Glutamatergic neuron (in vitro differentiated cells): ENCODE data around the gene KTN1. TPM values are rescaled to one million over a fixed set of nuclear protein-coding genes. Genes with fewer than 3 reads are reported as not detected.
A peak's percentile ranks its signal among the peaks of the same experiment; 100 is the strongest.

ENCODE experiments used
- DNase-seq: peaks from one replicate; pipeline ENCODE4 v3.0.0; 2022
- H3K27ac Mint-ChIP-seq: one replicate; pipeline ENCODE4 v1.8.0; 2020; ENCODE audit warnings: mild to moderate bottlenecking, mixed read lengths, inconsistent platforms; ENCODE audit not compliant: unreplicated experiment
- H3K27me3 Mint-ChIP-seq: one replicate; pipeline ENCODE4 v1.8.0; 2020; ENCODE audit warnings: mild to moderate bottlenecking, moderate library complexity, mixed read lengths, inconsistent platforms; ENCODE audit not compliant: unreplicated experiment
- H3K36me3 Mint-ChIP-seq: one replicate; pipeline ENCODE4 v1.8.0; 2020; ENCODE audit warnings: mild to moderate bottlenecking, mixed read lengths, inconsistent platforms; ENCODE audit not compliant: unreplicated experiment
- H3K4me1 Mint-ChIP-seq: one replicate; pipeline ENCODE4 v1.8.0; 2020; ENCODE audit warnings: mild to moderate bottlenecking, low read depth, mixed read lengths, inconsistent platforms; ENCODE audit not compliant: unreplicated experiment
- H3K4me3 Mint-ChIP-seq: one replicate; pipeline ENCODE4 v1.8.0; 2020; ENCODE audit warnings: mild to moderate bottlenecking, mixed read lengths, inconsistent platforms; ENCODE audit not compliant: unreplicated experiment
- H3K9me3 Mint-ChIP-seq: one replicate; pipeline ENCODE4 v1.8.0; 2020; ENCODE audit warnings: mild to moderate bottlenecking, moderate library complexity, mixed read lengths, inconsistent platforms; ENCODE audit not compliant: unreplicated experiment
- total RNA-seq: library from RNA; stranded (reverse); fragmentation: NEBNext Ultra II Directional; extraction: Animal tissue kit (Norgen Biotek cat#: 25700); gene quantifications from one replicate; pipeline ENCODE4 v1.2.1, GENCODE V29; 2021; ENCODE audit not compliant: unreplicated experiment
- TF ChIP-seq, protein P1 (sequence below): fragments of 200-600 bp; sonication (generic); IDR thresholded peaks from one replicate; pipeline ENCODE4 v1.5.0; 2021; ENCODE audit not compliant: partially characterized antibody, unreplicated experiment

The KTN1 gene
- total RNA-seq, 1 donor from 2014 or later, result 108 TPM

DNA sequence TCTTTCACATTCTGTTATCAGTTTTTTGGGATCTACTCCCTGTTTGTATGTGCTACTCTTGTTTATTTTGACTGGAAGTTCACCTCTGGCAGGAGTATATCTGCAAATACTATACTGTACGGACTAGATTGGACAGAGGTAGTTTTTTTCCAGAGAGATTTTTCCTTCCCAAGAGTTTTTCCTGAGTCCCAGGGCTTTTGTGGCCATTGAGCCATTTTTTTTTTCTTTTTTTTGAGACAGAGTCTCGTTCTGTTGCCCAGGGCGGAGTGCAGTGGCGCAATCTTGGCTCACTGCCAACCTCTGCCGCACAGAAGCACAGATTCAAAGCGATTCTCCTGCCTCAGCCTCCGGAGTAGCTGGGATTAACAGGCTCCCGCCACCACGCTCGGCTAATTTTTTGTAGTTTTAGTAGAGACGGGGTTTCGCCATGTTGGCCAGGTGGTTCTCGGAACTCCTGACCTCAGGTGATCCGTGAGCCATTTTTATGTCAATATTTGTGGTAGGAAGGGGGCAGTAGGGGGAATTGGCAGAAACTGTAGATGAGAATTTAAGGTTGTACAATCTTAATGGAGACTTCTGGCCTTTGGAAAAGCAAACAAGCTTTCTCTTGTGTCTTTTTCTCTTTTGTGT, 19.4 kb downstream of the KTN1 start:
- no peaks in the 10 kb centered on the region for H3K36me3 Mint-ChIP-seq
- H3K9me3 Mint-ChIP-seq, result no peaks in the 10 kb centered on the region
- peak; percentile 54 for DNase-seq
- no peaks in the 10 kb centered on the region for H3K27me3 Mint-ChIP-seq
- H3K4me1 Mint-ChIP-seq, result peaks cover 4% of the 10 kb centered on the region
- no peak overlapping the region for H3K27ac Mint-ChIP-seq
- TF ChIP-seq, protein P1, sequence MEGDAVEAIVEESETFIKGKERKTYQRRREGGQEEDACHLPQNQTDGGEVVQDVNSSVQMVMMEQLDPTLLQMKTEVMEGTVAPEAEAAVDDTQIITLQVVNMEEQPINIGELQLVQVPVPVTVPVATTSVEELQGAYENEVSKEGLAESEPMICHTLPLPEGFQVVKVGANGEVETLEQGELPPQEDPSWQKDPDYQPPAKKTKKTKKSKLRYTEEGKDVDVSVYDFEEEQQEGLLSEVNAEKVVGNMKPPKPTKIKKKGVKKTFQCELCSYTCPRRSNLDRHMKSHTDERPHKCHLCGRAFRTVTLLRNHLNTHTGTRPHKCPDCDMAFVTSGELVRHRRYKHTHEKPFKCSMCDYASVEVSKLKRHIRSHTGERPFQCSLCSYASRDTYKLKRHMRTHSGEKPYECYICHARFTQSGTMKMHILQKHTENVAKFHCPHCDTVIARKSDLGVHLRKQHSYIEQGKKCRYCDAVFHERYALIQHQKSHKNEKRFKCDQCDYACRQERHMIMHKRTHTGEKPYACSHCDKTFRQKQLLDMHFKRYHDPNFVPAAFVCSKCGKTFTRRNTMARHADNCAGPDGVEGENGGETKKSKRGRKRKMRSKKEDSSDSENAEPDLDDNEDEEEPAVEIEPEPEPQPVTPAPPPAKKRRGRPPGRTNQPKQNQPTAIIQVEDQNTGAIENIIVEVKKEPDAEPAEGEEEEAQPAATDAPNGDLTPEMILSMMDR, result no peak
- H3K4me3 Mint-ChIP-seq, result no peak overlapping the region

DNA sequence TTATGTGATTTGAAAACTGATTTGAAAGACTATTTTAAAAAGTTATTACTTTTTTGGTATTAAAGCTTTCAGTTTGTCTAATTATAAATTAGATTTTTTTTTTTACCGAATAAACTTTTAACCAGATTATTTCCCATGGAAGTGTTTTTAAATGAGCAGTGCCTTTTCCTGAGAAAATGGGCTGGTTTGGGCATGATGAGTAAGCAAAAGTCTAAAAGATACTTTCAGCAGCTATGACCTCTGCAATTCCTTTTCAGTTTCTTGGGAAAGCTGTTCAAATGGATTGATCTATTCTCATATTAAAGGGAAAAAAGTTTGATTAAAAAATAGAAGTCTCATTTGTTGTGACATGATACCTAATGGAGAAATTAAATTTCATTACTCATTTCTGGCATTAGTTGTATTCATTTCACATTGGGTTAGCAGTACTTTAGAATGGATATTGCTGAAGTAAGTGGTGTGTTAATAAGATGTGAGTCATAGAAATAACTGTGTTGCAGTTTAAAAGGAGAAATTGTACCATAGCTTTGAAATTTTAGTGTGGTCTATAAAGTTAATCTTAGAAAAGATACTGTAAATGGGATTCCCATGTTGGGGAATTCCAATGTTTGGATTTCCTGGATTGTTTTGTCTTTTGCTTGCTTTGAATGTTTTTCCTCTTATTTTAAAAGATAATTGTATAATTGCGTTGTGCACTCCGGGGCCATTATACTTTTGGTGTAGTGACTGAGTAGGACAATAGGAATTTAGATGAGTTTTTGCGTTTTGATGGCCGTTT, 21.0 kb downstream of the KTN1 start:
- H3K4me3 Mint-ChIP-seq, result no peak overlapping the region
- no peaks in the 10 kb centered on the region for H3K27me3 Mint-ChIP-seq
- DNase-seq, result no peak
- TF ChIP-seq, protein P1, result no peak
- no peaks in the 10 kb centered on the region for H3K36me3 Mint-ChIP-seq
- peaks cover 7% of the 10 kb centered on the region for H3K4me1 Mint-ChIP-seq
- H3K27ac Mint-ChIP-seq, result no peak overlapping the region
- no peaks in the 10 kb centered on the region for H3K9me3 Mint-ChIP-seq

DNA sequence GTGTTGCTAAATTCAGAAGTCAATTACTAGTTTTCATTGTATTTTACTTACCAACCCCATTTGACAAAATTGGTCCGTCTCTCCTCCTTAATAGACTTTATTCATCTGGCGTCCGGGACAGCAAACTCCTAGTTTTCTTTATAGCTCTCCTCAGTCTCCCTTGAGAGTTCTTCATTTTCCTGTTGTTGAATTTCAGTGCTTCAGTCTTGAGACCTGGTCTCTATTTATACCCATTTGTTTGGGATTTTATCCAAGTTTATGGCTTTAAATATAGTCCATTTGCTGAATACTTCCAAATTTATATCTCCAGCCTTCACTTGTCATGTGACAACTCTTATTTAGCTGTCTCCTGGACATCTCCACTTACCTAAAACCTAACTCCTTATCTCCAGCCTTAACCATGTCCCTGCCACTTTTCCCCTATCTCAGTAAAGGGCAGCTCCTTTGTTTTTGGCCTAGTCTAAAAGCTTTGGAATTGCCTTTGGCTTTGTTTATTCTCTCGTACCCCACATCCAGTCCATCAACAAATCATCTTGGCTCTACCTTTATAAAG, 23.5 kb downstream of the KTN1 start:
- TF ChIP-seq, protein P1, result no peak
- Mint-ChIP-seq H3K36me3 (no peaks in the 10 kb centered on the region), H3K4me1 (peaks cover 10% of the 10 kb centered on the region), H3K27me3 (no peaks in the 10 kb centered on the region), H3K27ac (no peak overlapping the region), H3K4me3 (no peak overlapping the region), H3K9me3 (no peaks in the 10 kb centered on the region)
- no peak for DNase-seq

DNA sequence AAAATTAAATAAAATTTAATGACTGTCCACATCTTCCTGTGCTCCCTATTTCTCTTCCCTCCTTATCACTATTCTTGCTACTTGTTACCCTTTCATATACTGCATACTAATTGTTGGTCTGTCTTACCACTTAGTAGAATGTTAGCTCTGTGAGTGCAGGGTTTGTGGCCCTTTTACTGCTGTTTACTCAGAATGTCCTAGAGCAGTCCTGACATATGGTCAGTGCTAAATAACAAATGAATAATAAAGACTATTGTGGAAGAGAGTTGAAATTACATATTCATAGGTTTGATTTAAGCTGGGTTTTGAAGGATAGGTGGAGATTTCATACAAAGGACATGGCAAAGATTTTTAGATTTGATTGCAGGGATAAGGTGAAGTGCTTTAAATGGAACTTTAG, 24.5 kb downstream of the KTN1 start:
- TF ChIP-seq, protein P1, result no peak
- no peak overlapping the region for H3K4me3 Mint-ChIP-seq
- peaks cover 1% of the 10 kb centered on the region for H3K9me3 Mint-ChIP-seq
- no peaks in the 10 kb centered on the region for H3K36me3 Mint-ChIP-seq
- no peaks in the 10 kb centered on the region for H3K27me3 Mint-ChIP-seq
- DNase-seq, result no peak
- peaks cover 10% of the 10 kb centered on the region for H3K4me1 Mint-ChIP-seq
- no peak overlapping the region for H3K27ac Mint-ChIP-seq

DNA sequence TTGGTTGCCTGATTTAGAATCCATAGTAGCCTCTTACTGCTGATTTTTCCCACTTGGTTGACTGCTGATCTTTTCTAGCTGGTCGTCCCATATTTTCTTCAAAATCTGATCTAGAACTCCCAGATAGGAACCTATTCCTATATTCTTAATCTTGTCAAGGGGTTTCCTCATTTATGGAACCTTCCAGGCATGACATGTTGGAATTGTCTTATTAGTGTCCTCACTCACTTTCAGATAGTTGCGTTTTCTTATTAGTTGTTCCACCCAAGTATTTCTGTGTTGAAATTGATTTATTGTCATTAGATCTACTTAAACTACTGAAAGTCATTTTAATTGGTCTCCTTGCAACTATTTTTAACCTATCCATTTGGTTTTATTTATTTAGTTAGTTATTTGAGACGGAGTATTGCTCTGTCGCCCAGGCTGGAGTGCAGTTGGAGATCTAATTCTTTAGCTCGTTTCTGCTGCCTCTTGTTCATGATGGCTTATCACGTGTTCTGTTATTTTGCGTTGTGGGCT, 25.0 kb downstream of the KTN1 start:
- no peaks in the 10 kb centered on the region for H3K27me3 Mint-ChIP-seq
- peaks cover 1% of the 10 kb centered on the region for H3K9me3 Mint-ChIP-seq
- TF ChIP-seq, protein P1, result no peak
- H3K4me1 Mint-ChIP-seq, result peaks cover 12% of the 10 kb centered on the region
- no peak overlapping the region for H3K4me3 Mint-ChIP-seq
- no peak for DNase-seq
- H3K27ac Mint-ChIP-seq, result no peak overlapping the region
- no peaks in the 10 kb centered on the region for H3K36me3 Mint-ChIP-seq
